GM18502 (cell line): ENCODE data around the gene COA6.
"Not testable (repeated sequence)": the region's sequence is repeated elsewhere in the genome, so short reads cannot be mapped to it uniquely, and the experiment has no call there.

ENCODE experiments used
- ATAC-seq: cut with Tn5 transposase; IDR thresholded peaks from one replicate; pipeline ENCODE4 v1.9.1; 2021; ENCODE audit warnings: mild to moderate bottlenecking; ENCODE audit not compliant: unreplicated experiment, poor library complexity

COA6 gene

GRCh38 chr1:234368320-234369032 lies 4.8 kb upstream of the COA6 start:
- ATAC-seq, result no peak

- ATAC-seq, result no peak
These were observed 4.2 kb upstream of the COA6 start for GRCh38 chr1:234369033-234369430.

- no peak for ATAC-seq
These were observed 3.5 kb upstream of the COA6 start for GRCh38 chr1:234369784-234370183.

GRCh38 chr1:234371414-234371813 lies 1.8 kb upstream of the COA6 start:
- ATAC-seq, result no peak

- no peak for ATAC-seq
These were observed 1.1 kb upstream of the COA6 start for GRCh38 chr1:234372011-234372757.

- peak; percentile 26 for ATAC-seq
These were observed 651 bp downstream of the COA6 start for GRCh38 chr1:234373959-234374254.

GRCh38 chr1:234375672-234376071 lies 2.4 kb downstream of the COA6 start:
- ATAC-seq, result no peak

GRCh38 chr1:234379591-234380109 lies 6.4 kb downstream of the COA6 start:
- not testable (repeated sequence) for ATAC-seq

GRCh38 chr1:234381699-234382555 lies 8.7 kb downstream of the COA6 start:
- ATAC-seq, result no peak

GRCh38 chr1:234386122-234386521 lies 12.9 kb downstream of the COA6 start:
- ATAC-seq, result no peak

GRCh38 chr1:234388094-234388493 lies 14.8 kb downstream of the COA6 start:
- ATAC-seq, result no peak

GRCh38 chr1:234393190-234393589 lies 19.9 kb downstream of the COA6 start:
- no peak for ATAC-seq

- ATAC-seq, result no peak
These were observed 22.0 kb downstream of the COA6 start for GRCh38 chr1:234395297-234395696.

- ATAC-seq, result no peak
These were observed 22.8 kb downstream of the COA6 start for GRCh38 chr1:234396092-234396491.

- no peak for ATAC-seq
These were observed 23.6 kb downstream of the COA6 start for GRCh38 chr1:234396871-234397270.

GRCh38 chr1:234397732-234398131 lies 24.5 kb downstream of the COA6 start:
- ATAC-seq, result no peak

GRCh38 chr1:234398849-234399381 lies 25.7 kb downstream of the COA6 start:
- ATAC-seq, result peak; percentile 71

- not testable (repeated sequence) for ATAC-seq
These were observed 26.3 kb downstream of the COA6 start for GRCh38 chr1:234399515-234399914.

GRCh38 chr1:234400773-234401172 lies 27.5 kb downstream of the COA6 start:
- peak; percentile 63 for ATAC-seq

GRCh38 chr1:234401658-234402057 lies 28.4 kb downstream of the COA6 start:
- ATAC-seq, result no peak

- ATAC-seq, result no peak
These were observed 29.7 kb downstream of the COA6 start for GRCh38 chr1:234402939-234403338.
